ENCODE results near the gene ZNF428. TPM values are rescaled to one million over a fixed set of nuclear protein-coding genes. Genes with fewer than 3 reads are reported as not detected.
"Not testable (repeated sequence)": the region's sequence is repeated elsewhere in the genome, so short reads cannot be mapped to it uniquely, and the experiment has no call there.

ZNF428 gene
- total RNA-seq, 4 donors from 2014 or later, result 33.9 to 54.1 (median 45.0) TPM

DNA sequence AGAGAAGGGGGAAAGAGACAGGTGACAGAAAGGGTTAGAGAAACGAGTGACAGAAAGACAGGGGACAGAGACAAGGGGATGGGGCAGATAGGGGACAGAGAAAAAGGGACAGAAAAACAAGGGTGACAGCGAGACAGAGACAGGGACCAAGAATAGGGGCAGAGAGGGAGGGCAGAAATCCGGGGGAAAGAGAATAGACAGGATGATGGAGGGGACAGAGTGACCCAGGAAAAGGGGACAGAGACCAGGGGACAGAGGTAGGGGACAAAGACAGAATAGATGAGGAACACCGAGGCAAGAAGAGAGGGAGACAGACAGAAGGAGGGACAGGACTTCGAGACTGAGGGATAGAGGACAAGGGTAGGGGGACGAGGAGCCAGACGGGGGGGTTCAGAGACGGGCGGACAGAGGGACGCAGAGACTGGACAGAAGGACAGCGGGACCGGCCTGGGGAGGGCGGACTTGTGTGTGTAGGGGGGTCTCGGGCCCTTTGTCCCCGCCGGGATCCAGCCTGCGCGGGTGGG, 19.6 kb upstream of the ZNF428 start:
- Histone ChIP-seq H3K27me3 (no peaks in the 10 kb centered on the region), H3K9me3 (no peaks in the 10 kb centered on the region), H3K4me3 (peak overlapping the region; percentile 24 to 69), H3K36me3 (no peaks in the 10 kb centered on the region), H3K4me1 (peaks cover 0 to 38% (median 7%) of the 10 kb centered on the region in 3 donors), H3K27ac (peak overlapping the region in 3 of 4 donors; percentile 73 to 80 (median 79))
- TF ChIP-seq POLR2AphosphoS5 (IDR thresholded peaks at IDR 0.05) (no peak), POLR2A (IDR thresholded peaks at IDR 0.05) (no peak), EP300 (IDR thresholded peaks at IDR 0.05) (no peak)
- TF ChIP-seq, protein P1, sequence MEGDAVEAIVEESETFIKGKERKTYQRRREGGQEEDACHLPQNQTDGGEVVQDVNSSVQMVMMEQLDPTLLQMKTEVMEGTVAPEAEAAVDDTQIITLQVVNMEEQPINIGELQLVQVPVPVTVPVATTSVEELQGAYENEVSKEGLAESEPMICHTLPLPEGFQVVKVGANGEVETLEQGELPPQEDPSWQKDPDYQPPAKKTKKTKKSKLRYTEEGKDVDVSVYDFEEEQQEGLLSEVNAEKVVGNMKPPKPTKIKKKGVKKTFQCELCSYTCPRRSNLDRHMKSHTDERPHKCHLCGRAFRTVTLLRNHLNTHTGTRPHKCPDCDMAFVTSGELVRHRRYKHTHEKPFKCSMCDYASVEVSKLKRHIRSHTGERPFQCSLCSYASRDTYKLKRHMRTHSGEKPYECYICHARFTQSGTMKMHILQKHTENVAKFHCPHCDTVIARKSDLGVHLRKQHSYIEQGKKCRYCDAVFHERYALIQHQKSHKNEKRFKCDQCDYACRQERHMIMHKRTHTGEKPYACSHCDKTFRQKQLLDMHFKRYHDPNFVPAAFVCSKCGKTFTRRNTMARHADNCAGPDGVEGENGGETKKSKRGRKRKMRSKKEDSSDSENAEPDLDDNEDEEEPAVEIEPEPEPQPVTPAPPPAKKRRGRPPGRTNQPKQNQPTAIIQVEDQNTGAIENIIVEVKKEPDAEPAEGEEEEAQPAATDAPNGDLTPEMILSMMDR (IDR thresholded peaks at IDR 0.05), result no peak
- no peak for ATAC-seq
- WGBS, 2 donors (ENCODE audit: low coverage in 1 of 2), result 6 to 9% methylated on average over 12 to 14 of the region's 18 CpGs

DNA sequence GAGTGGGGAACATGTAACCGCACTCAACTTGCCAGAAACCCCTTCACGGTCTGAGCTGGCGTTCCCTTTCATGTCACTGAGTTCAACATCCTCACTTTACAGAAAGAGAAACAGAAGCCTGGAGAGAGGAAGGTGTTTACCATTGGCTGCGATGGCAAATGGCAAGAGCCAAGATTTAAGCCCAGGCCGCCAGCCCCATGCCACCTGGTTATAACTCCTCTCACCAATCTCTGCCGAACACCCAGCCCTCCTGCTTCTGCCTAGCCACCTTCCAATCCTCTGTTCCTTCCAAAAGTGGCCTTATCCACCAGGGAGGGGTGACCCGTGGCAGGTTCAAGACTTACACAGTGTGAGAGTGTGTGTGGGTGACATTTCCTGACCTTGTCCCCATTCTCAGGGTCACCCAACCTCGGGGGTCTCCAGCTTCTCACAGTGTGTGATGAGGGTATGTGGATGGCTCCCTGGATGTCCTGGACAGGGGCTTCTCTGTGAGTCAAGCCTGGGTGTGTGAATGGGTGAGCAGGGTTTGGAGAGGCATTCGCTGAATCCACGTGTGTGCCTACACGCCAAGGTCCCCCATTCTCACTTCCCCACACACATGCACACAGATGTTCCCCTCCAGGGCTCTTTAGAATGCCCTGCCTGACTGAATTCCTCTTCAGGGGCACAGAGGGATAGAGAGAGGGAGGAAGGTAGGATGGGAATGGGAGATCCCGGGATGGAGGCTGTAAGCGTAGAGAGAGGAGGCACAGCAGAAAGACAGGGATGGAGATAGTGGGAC, 19.0 kb upstream of the ZNF428 start:
- Histone ChIP-seq H3K4me1 (peaks cover 0 to 40% (median 7%) of the 10 kb centered on the region in 3 donors), H3K27me3 (no peaks in the 10 kb centered on the region), H3K27ac (peak overlapping the region in 3 of 4 donors; percentile 2 to 79 (median 73)), H3K36me3 (no peaks in the 10 kb centered on the region), H3K9me3 (no peaks in the 10 kb centered on the region), H3K4me3 (peak overlapping the region in 1 of 2 donors; percentile 69)
- TF ChIP-seq POLR2AphosphoS5 (IDR thresholded peaks at IDR 0.05) (no peak), EP300 (IDR thresholded peaks at IDR 0.05) (no peak), POLR2A (IDR thresholded peaks at IDR 0.05) (no peak)
- TF ChIP-seq, protein P1 (IDR thresholded peaks at IDR 0.05), result no peak
- 73 to 81% methylated on average over 4 to 7 of the region's 13 CpGs for WGBS, 2 donors (ENCODE audit: low coverage in 1 of 2)
- no peak for ATAC-seq

DNA sequence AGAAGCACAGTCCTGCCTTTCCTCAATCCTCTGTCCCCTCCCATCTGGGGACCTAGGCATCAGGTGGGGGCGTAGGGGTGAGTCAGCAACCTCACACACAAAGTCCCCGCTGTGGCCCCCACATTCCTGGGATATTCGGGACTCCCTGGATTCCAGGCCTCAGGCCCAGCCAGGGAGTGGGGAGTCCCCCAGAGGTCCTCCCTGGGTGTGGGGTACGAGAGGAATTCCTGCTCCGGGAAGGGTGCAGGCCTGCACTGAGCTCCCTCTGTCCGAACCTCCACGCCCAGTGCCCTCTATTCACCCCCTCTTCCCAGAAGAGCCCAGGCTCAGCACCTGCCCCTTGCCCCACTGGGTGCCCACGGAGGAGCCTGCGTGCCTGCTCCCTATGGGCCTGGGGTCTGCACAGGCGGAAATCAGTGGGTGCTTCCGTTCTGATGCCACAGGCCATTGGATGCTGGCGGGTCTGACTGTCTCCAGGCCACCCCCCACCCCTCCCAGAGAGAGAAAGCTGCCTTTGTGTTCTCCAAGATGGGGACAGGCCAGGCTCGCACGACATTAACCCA, 16.8 kb upstream of the ZNF428 start:
- TF ChIP-seq POLR2AphosphoS5 (IDR thresholded peaks at IDR 0.05), result no peak
- TF ChIP-seq EP300 (IDR thresholded peaks at IDR 0.05), result no peak
- TF ChIP-seq, protein P1 (IDR thresholded peaks at IDR 0.05), result no peak
- no peak for TF ChIP-seq POLR2A (IDR thresholded peaks at IDR 0.05)
- peak overlapping the region in 1 of 2 donors; percentile 36 for H3K4me3 ChIP-seq
- WGBS, 2 donors (ENCODE audit: low coverage in 1 of 2), result 56 to 60% methylated on average over 1 to 5 of the region's 14 CpGs

DNA sequence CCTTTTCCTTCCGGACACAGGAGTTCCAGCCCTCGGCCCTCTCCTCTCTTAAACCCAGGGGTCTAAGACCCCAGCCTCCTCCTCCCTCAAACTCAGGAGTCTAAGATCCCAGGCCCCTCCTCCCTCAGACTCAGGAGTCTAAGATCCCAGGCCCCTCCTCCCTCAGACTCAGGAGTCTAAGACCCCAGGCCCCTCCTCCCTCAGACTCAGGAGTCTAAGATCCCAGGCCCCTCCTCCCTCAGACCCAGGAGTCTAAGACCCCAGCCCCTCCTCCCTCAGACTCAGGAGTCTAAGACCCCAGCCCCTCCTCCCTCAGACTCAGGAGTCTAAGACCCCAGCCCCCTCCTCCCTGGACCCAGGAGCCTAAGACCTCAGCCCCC, 16.1 kb upstream of the ZNF428 start:
- Histone ChIP-seq H3K4me1 (peaks cover 0 to 37% (median 6%) of the 10 kb centered on the region in 3 donors), H3K27ac (peak overlapping the region in 3 of 4 donors; percentile 66 to 77 (median 68)), H3K4me3 (peak overlapping the region in 1 of 2 donors; percentile 36)
- H3K36me3 ChIP-seq, H3K9me3 ChIP-seq, ATAC-seq, H3K27me3 ChIP-seq: not testable (repeated sequence)
- WGBS, 2 donors (ENCODE audit: low coverage in 1 of 2), result 20% methylated on average over 1 of the region's 2 CpGs; no CpG with 5 or more reads in 1 of the 2 donors

More for the DNA sequence above, 16.8 kb upstream of the ZNF428 start:
- ATAC-seq, result no peak
- H3K4me1 ChIP-seq, result peaks cover 0 to 40% (median 7%) of the 10 kb centered on the region in 3 donors
- no peaks in the 10 kb centered on the region for H3K27me3 ChIP-seq
- H3K9me3 ChIP-seq, result no peaks in the 10 kb centered on the region
- no peaks in the 10 kb centered on the region for H3K36me3 ChIP-seq
- peak overlapping the region in 3 of 4 donors; percentile 66 to 77 (median 68) for H3K27ac ChIP-seq

DNA sequence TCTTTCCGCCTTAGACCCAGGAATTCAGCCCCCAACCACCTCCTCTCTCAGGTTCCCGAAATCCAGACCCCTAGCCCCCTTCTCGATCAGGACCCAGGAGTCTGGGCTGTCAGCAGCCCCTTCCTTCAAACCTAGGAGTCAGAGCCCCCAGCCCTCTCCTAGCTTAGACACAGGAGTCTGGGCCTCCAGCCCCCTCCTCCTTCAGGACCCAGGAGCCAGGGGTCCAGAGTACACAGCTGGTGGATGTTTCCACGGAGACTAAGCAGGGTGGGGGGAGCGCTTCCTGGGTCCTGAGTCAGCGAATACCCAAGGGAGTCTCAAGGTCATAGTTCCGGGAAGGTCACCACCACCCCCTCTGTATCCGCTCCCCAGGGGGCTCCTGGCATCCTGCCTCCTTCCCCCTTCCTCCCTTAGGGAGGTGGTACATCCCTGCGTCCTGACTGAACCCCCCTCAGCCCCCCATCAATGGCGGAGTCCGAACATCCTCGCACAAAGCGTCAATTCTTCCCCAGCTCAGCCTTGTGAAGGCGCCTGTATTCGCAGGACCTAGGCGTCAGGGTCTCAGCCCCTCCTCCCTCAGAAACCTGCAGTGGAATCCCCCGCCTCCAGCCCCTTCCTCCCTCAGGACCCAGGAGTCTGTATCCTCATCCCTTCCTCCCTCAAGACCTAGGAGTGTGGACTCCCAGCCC, 15.6 kb upstream of the ZNF428 start:
- TF ChIP-seq POLR2A (IDR thresholded peaks at IDR 0.05), result no peak
- TF ChIP-seq, protein P1 (IDR thresholded peaks at IDR 0.05), result no peak
- TF ChIP-seq EP300 (IDR thresholded peaks at IDR 0.05), result no peak
- TF ChIP-seq POLR2AphosphoS5 (IDR thresholded peaks at IDR 0.05), result no peak
- H3K9me3 ChIP-seq, result no peaks in the 10 kb centered on the region
- peak overlapping the region in 3 of 4 donors; percentile 66 to 77 (median 68) for H3K27ac ChIP-seq
- ATAC-seq, result no peak
- peak overlapping the region in 1 of 2 donors; percentile 36 for H3K4me3 ChIP-seq
- H3K27me3 ChIP-seq, result no peaks in the 10 kb centered on the region
- H3K4me1 ChIP-seq, result peaks cover 0 to 32% (median under 1%) of the 10 kb centered on the region in 3 donors
- no peaks in the 10 kb centered on the region for H3K36me3 ChIP-seq
- WGBS, 2 donors (ENCODE audit: low coverage in 1 of 2), result 0 to 25% methylated on average over 1 to 5 of the region's 17 CpGs

Measured in gastroesophageal sphincter (tissue), 4 donors.